ENCODE results near the gene GCG. TPM values are rescaled to one million over a fixed set of nuclear protein-coding genes. Genes with fewer than 3 reads are reported as not detected.

The GCG gene
- total and polyA plus RNA-seq, 2 donors (not counting 3 experiments of a cell fraction or from before 2014, with no cell fraction given), result not detected

DNA sequence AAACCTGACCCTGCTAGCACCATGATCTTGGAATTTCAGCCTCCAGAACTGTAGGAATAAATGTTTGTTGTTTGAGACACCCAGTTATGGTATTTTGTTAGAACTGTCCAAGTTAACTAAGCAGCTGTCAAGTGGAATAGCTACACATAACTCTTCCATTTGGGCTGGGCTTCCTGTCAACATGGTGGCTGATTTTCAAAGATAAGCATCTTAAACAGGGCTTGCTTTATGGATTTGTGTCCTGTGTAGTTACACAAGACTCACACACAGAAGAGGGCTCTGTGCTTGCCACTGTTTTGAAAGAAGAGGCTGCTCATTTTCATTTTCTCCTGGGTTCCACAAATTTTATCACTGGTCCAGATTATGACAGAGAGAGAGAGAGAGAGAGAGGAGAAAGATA, 35.7 kb downstream of the GCG start:
- Histone ChIP-seq H3K79me2 (ENCODE audit: control insufficient read depth, insufficient read depth, low read length) (no peaks in the 10 kb centered on the region), H3K9me3 (replicated peaks; ENCODE audit: control insufficient read depth, insufficient read depth, low read length) (peaks cover 6% of the 10 kb centered on the region), H3K9me1 (replicated peaks; ENCODE audit: control insufficient read depth, extremely low read depth, insufficient read depth, low read length) (no peaks in the 10 kb centered on the region), H3K4me2 (ENCODE audit: insufficient read depth, low read length) (no peak overlapping the region), H3K36me3 (ENCODE audit: control insufficient read depth in 2 of 2, extremely low read depth in 1 of 2, insufficient read depth in 2 of 2, low read length in 2 of 2) (no peaks in the 10 kb centered on the region), H3K27me3 (ENCODE audit: control insufficient read depth in 2 of 2, insufficient read depth in 2 of 2, low read length in 2 of 2) (no peaks in the 10 kb centered on the region), H2AFZ (ENCODE audit: low read depth, low read length) (no peak overlapping the region), H3K4me1 (ENCODE audit: control insufficient read depth, extremely low read depth, insufficient read depth, low read length) (peaks cover 26% of the 10 kb centered on the region), H3K9ac (replicated peaks; ENCODE audit: extremely low read depth, insufficient read depth, low read length) (no peak overlapping the region), H3K4me3 (replicated peaks in 1 of 3; ENCODE audit: insufficient read depth in 1 of 3, low read depth in 1 of 3, low read length in 3 of 3) (no peak overlapping the region), H3K27ac (ENCODE audit: insufficient read depth, low read depth, low read length) (no peak overlapping the region), H4K20me1 (replicated peaks; ENCODE audit: control insufficient read depth, extremely low read depth, insufficient read depth, low read length) (no peaks in the 10 kb centered on the region)
- FAIRE-seq, result no peak
- TF ChIP-seq POLR2A (IDR thresholded peaks at IDR 0.05; ENCODE audit: low read depth, low read length) (no peak), EZH2 (IDR thresholded peaks at IDR 0.05; ENCODE audit: borderline replicate concordance, low read depth, low read length, severe bottlenecking) (no peak), GATA2 (IDR thresholded peaks at IDR 0.05; ENCODE audit: insufficient read depth, insufficient read length, low read depth, low read length) (no peak), MYC (IDR thresholded peaks at IDR 0.05; ENCODE audit: low read depth, low read length) (no peak), MAX (IDR thresholded peaks at IDR 0.05; ENCODE audit: insufficient read depth, insufficient read length) (no peak), JUN (IDR thresholded peaks at IDR 0.05; ENCODE audit: borderline replicate concordance, insufficient read depth, insufficient read length, low read depth) (no peak), POLR2AphosphoS5 (IDR thresholded peaks at IDR 0.05; ENCODE audit: insufficient read depth, low read depth, low read length) (no peak), FOS (IDR thresholded peaks at IDR 0.05; ENCODE audit: borderline replicate concordance, insufficient read depth, low read length) (no peak)
- TF ChIP-seq, protein P1, sequence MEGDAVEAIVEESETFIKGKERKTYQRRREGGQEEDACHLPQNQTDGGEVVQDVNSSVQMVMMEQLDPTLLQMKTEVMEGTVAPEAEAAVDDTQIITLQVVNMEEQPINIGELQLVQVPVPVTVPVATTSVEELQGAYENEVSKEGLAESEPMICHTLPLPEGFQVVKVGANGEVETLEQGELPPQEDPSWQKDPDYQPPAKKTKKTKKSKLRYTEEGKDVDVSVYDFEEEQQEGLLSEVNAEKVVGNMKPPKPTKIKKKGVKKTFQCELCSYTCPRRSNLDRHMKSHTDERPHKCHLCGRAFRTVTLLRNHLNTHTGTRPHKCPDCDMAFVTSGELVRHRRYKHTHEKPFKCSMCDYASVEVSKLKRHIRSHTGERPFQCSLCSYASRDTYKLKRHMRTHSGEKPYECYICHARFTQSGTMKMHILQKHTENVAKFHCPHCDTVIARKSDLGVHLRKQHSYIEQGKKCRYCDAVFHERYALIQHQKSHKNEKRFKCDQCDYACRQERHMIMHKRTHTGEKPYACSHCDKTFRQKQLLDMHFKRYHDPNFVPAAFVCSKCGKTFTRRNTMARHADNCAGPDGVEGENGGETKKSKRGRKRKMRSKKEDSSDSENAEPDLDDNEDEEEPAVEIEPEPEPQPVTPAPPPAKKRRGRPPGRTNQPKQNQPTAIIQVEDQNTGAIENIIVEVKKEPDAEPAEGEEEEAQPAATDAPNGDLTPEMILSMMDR (IDR thresholded peaks at IDR 0.05; ENCODE audit: extremely low read depth in 1 of 2, insufficient read depth in 1 of 2, low read depth in 1 of 2, low read length in 2 of 2), result no peak
- intact Hi-C loops (cut with micrococcal nuclease) (no loop called here), dilution Hi-C loops (cut with MboI; ENCODE audit: extremely low pct_ligation_motif_present, low sequenced_read_pairs) (no loop called here)
- ChIA-PET POLR2A (no interaction called here), CTCF (interaction anchor here (1.5 to 2.8 kb wide), 2 partner anchors 26 to 109 kb away, joined by 3 to 13 read pairs; no protein-coding TSS in a partner anchor)
- DNase-seq (ENCODE audit: low read depth, low spot score), result no peak
- BruUV-seq (replicated peaks), result no TSS peak

All from endothelial cell of umbilical vein (primary cell).